GM12865 (cell line): Measurements from ENCODE around the gene GBP5.
"Not testable (repeated sequence)": the region's sequence is repeated elsewhere in the genome, so short reads cannot be mapped to it uniquely, and the experiment has no call there.

Experiments
- DNase-seq: peaks from one replicate; pipeline ENCODE4 v3.0.0; 2010; ENCODE audit warnings: low read depth
- H3K4me3 ChIP-seq: 2 replicates; pipeline ENCODE4 v1.5.1; 2011; ENCODE audit warnings: mild to moderate bottlenecking, low read depth, low read length, control low read depth
- TF ChIP-seq, protein P1 (sequence below): IDR thresholded peaks from 2 replicates; pipeline ENCODE4 v1.5.1; 2011; ENCODE audit warnings: low read length, control low read depth, low read depth, inconsistent platforms; ENCODE audit not compliant: insufficient read depth; ENCODE audit errors: missing control alignments

GBP5 gene

DNA sequence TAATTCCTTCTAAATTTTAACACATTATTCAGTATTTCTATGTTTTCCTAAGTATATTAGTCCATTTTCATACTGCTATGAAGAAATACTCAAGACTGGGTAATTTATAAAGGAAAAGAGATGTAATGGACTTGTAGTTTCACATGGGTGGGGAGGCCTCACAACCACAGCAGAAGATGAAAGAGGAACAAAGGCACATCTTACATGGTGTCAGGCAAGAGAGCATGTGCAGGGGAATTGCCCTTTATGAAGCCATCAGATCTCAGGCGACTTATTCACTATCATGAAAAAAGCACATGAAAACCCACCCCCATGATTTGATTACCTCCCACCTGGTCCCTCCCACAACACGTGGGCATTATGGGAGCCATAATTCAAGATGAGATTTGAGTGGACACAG is 15.6 kb downstream of the GBP5 start:
- TF ChIP-seq, protein P1, sequence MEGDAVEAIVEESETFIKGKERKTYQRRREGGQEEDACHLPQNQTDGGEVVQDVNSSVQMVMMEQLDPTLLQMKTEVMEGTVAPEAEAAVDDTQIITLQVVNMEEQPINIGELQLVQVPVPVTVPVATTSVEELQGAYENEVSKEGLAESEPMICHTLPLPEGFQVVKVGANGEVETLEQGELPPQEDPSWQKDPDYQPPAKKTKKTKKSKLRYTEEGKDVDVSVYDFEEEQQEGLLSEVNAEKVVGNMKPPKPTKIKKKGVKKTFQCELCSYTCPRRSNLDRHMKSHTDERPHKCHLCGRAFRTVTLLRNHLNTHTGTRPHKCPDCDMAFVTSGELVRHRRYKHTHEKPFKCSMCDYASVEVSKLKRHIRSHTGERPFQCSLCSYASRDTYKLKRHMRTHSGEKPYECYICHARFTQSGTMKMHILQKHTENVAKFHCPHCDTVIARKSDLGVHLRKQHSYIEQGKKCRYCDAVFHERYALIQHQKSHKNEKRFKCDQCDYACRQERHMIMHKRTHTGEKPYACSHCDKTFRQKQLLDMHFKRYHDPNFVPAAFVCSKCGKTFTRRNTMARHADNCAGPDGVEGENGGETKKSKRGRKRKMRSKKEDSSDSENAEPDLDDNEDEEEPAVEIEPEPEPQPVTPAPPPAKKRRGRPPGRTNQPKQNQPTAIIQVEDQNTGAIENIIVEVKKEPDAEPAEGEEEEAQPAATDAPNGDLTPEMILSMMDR, result no peak
- peak; percentile 10 for DNase-seq
- no peak overlapping the region for H3K4me3 ChIP-seq

DNA sequence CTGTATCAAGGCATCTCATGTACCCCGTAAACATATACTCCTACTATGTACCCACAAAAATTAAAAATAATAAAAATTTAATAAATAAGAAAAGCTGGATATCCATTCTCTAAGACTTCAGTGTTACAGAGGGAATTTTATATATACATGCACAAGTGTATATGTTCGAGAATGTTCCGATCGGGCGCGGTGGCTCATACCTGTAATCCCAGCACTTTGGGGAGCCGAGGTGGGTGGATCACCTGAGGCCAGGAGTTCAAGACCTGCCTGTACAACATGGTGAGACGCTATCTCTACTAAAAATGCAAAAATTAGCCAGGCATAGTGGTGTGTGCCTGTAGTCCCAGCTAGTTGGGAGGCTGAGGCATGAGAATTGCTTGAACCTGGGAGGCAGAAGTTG is 17.1 kb downstream of the GBP5 start:
- DNase-seq, H3K4me3 ChIP-seq: not testable (repeated sequence)

- TF ChIP-seq, protein P1, result no peak
- H3K4me3 ChIP-seq, result no peak overlapping the region
- DNase-seq, result no peak
These were observed 17.9 kb downstream of the GBP5 start for GRCh38 chr1:89254658-89255287.

DNA sequence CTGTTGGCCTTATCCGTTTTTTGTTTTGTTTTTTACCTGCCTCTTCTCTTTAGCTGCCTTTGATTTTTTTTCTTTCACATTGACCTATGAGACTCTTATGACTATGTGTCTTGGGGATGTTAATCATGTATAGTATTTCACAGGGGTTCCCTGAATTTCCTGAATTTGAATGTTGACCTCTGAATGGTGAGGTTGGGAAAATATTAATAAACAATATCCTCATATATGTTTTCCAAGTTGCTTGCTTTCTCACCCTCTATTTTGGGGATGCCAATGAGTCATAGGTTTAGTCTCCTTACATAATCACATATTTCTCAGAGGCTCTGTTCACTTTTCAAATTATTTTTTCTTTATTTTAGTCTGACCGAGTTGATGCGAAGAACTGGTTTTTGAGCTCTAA is 29.6 kb downstream of the GBP5 start:
- H3K4me3 ChIP-seq, result no peak overlapping the region
- no peak for DNase-seq
- TF ChIP-seq, protein P1, result no peak
